HEK293 (cell line): Measurements from ENCODE around the gene CNTNAP1.

ENCODE experiments used
- ELK4 ChIP-seq: IDR thresholded peaks from 2 replicates; pipeline ENCODE4 v1.6.1; 2011; ENCODE audit warnings: mild to moderate bottlenecking, low read depth, low read length, borderline replicate concordance
- GLIS1 ChIP-seq: fragments of 450-650 bp; formaldehyde crosslinking; IDR thresholded peaks from 2 replicates; pipeline ENCODE4 v1.5.1; 2016; ENCODE audit warnings: missing biosample characterization, missing genetic modification characterization
- GLIS2 ChIP-seq: fragments of 450-650 bp; formaldehyde crosslinking; IDR thresholded peaks from 2 replicates; pipeline ENCODE4 v1.5.1; 2016; ENCODE audit warnings: missing biosample characterization, missing genetic modification characterization
- HIC1 ChIP-seq: fragments of 450-650 bp; formaldehyde crosslinking; IDR thresholded peaks from 2 replicates; pipeline ENCODE4 v1.5.1; 2016; ENCODE audit warnings: missing biosample characterization, missing genetic modification characterization
- KLF16 ChIP-seq: fragments of 450-650 bp; formaldehyde crosslinking; IDR thresholded peaks from 2 replicates; pipeline ENCODE4 v1.5.1; 2017; ENCODE audit warnings: missing biosample characterization, missing genetic modification characterization
- MEIS1 ChIP-seq: sonication (generic); formaldehyde crosslinking; IDR thresholded peaks from 2 replicates; pipeline ENCODE4 v1.8.1; 2022; ENCODE audit warnings: missing genetic modification reagents, mild to moderate bottlenecking, borderline replicate concordance
- OSR2 ChIP-seq: fragments of 450-650 bp; formaldehyde crosslinking; IDR thresholded peaks from 2 replicates; pipeline ENCODE4 v1.5.1; 2016; ENCODE audit warnings: missing biosample characterization, missing genetic modification characterization
- PATZ1 ChIP-seq: fragments of 450-650 bp; formaldehyde crosslinking; IDR thresholded peaks from 2 replicates; pipeline ENCODE4 v1.5.1; 2016; ENCODE audit warnings: missing biosample characterization, missing genetic modification characterization
- SCRT2 ChIP-seq: fragments of 450-650 bp; formaldehyde crosslinking; IDR thresholded peaks from 2 replicates; pipeline ENCODE4 v1.5.1; 2016; ENCODE audit warnings: missing biosample characterization, missing genetic modification characterization
- TRIM28 ChIP-seq: IDR thresholded peaks from 2 replicates; pipeline ENCODE4 v1.6.1; 2011; ENCODE audit warnings: low read length, control low read depth, borderline replicate concordance
- ZBTB10 ChIP-seq: fragments of 450-650 bp; formaldehyde crosslinking; IDR thresholded peaks from 2 replicates; pipeline ENCODE4 v1.5.1; 2016; ENCODE audit warnings: missing biosample characterization, missing genetic modification characterization
- ZBTB6 ChIP-seq: fragments of 450-650 bp; formaldehyde crosslinking; IDR thresholded peaks from 2 replicates; pipeline ENCODE4 v1.5.1; 2017; ENCODE audit warnings: missing biosample characterization, missing genetic modification characterization
- ZFP3 ChIP-seq: fragments of 450-650 bp; formaldehyde crosslinking; IDR thresholded peaks from 2 replicates; pipeline ENCODE4 v1.5.1; 2016; ENCODE audit warnings: low read depth, missing biosample characterization, missing genetic modification characterization
- ZNF280C ChIP-seq: fragments of 450-650 bp; formaldehyde crosslinking; IDR thresholded peaks from 2 replicates; pipeline ENCODE4 v1.5.1; 2016; ENCODE audit warnings: missing biosample characterization, missing genetic modification characterization
- ZNF311 ChIP-seq: fragments of 450-650 bp; formaldehyde crosslinking; IDR thresholded peaks from 2 replicates; pipeline ENCODE4 v1.5.1; 2017; ENCODE audit warnings: missing biosample characterization, missing genetic modification characterization, borderline replicate concordance
- ZNF335 ChIP-seq: fragments of 450-650 bp; formaldehyde crosslinking; conservative IDR thresholded peaks from 2 replicates; pipeline ENCODE4 v1.5.1; 2016; ENCODE audit warnings: missing biosample characterization, missing genetic modification characterization
- ZNF341 ChIP-seq: fragments of 450-650 bp; formaldehyde crosslinking; IDR thresholded peaks from 2 replicates; pipeline ENCODE4; 2016; ENCODE audit warnings: low read depth, missing biosample characterization, missing genetic modification characterization
- ZNF398 ChIP-seq: fragments of 450-650 bp; formaldehyde crosslinking; IDR thresholded peaks from 2 replicates; pipeline ENCODE4 v1.5.1; 2017; ENCODE audit warnings: missing biosample characterization, missing genetic modification characterization
- ZNF473 ChIP-seq: fragments of 450-650 bp; formaldehyde crosslinking; IDR thresholded peaks from 2 replicates; pipeline ENCODE4 v1.5.1; 2017; ENCODE audit warnings: missing biosample characterization, missing genetic modification characterization
- ZNF488 ChIP-seq: fragments of 450-650 bp; formaldehyde crosslinking; IDR thresholded peaks from 2 replicates; pipeline ENCODE4 v1.5.1; 2016; ENCODE audit warnings: missing biosample characterization, missing genetic modification characterization
- ZNF558 ChIP-seq: fragments of 450-650 bp; formaldehyde crosslinking; IDR thresholded peaks from 2 replicates; pipeline ENCODE4 v1.5.1; 2016; ENCODE audit warnings: missing biosample characterization, missing genetic modification characterization
- ZNF580 ChIP-seq: fragments of 450-650 bp; formaldehyde crosslinking; IDR thresholded peaks from 2 replicates; pipeline ENCODE4 v1.5.1; 2016; ENCODE audit warnings: missing biosample characterization, missing genetic modification characterization
- ZNF776 ChIP-seq: fragments of 450-650 bp; formaldehyde crosslinking; IDR thresholded peaks from 2 replicates; pipeline ENCODE4 v1.5.0; 2017; ENCODE audit warnings: missing biosample characterization, missing genetic modification characterization, borderline replicate concordance
- ZNF785 ChIP-seq: fragments of 450-650 bp; formaldehyde crosslinking; IDR thresholded peaks from 2 replicates; pipeline ENCODE4 v1.5.1; 2016; ENCODE audit warnings: missing biosample characterization, missing genetic modification characterization
- ZNF843 ChIP-seq: fragments of 450-650 bp; formaldehyde crosslinking; IDR thresholded peaks from 2 replicates; pipeline ENCODE4 v1.5.1; 2016; ENCODE audit warnings: missing biosample characterization, missing genetic modification characterization

Gene CNTNAP1

GRCh38 chr17:42676424-42677011 lies 5.8 kb upstream of the CNTNAP1 start, which contains the start of gene PLEKHH3 (continued):
- TF ChIP-seq HIC1, result peak; percentile 85
- TF ChIP-seq ZNF341 (tag by site-specific recombination), result peak; percentile 96
- TF ChIP-seq KLF16 (tag by site-specific recombination), result peak; percentile 52
- TF ChIP-seq ZNF488 (tag by site-specific recombination), result no peak
- TF ChIP-seq ZNF785 (tag by site-specific recombination), result 0 out of 2 replicates have a peak, but pooled peaks have one; percentile 71
- TF ChIP-seq ZNF776 (tag by site-specific recombination), result no peak
- no peak for TF ChIP-seq ZNF580
- peak; percentile 49; the same call in 1 of the 2 replicates for TF ChIP-seq ZNF843
- peak; percentile 91 for TF ChIP-seq ZNF335
- no peak for TF ChIP-seq SCRT2 (tag by site-specific recombination)
- TF ChIP-seq ZNF398 (tag by site-specific recombination), result peak; percentile 93
- TF ChIP-seq ZNF311 (tag by site-specific recombination), result no peak
- no peak for TF ChIP-seq ZNF473 (tag by site-specific recombination)
- TF ChIP-seq OSR2 (tag by site-specific recombination), result no peak
- peak; percentile 41; the same call in 1 of the 2 replicates for TF ChIP-seq ZBTB6
- TF ChIP-seq ZNF280C (tag by site-specific recombination), result no peak
- TF ChIP-seq MEIS1 (CRISPR knock-in tag), result no peak
- TF ChIP-seq ZFP3 (tag by site-specific recombination), result no peak
- TF ChIP-seq ELK4, result no peak
- TF ChIP-seq ZBTB10 (tag by site-specific recombination), result peak; percentile 99
- peak; percentile 94 for TF ChIP-seq GLIS1 (tag by site-specific recombination)
- TF ChIP-seq TRIM28, result no peak
- peak; percentile 99 for TF ChIP-seq PATZ1 (tag by site-specific recombination)
- TF ChIP-seq GLIS2 (tag by site-specific recombination), result peak; percentile 96
- no peak for TF ChIP-seq ZNF558 (tag by site-specific recombination)
